Ureter (tissue), 1 donor: Measurements from ENCODE around the gene THAP3. TPM values are rescaled to one million over a fixed set of nuclear protein-coding genes. Genes with fewer than 3 reads are reported as not detected.
"Not testable (repeated sequence)": the region's sequence is repeated elsewhere in the genome, so short reads cannot be mapped to it uniquely, and the experiment has no call there.

Experiments
- DNase-seq: peaks from one replicate; pipeline ENCODE4 v3.0.0-alpha.2; 2020; ENCODE audit warnings: low spot score
- total RNA-seq: library from RNA; stranded (reverse); gene quantifications from one replicate; pipeline ENCODE4 v1.2.4, GENCODE V29; 2023
- donor health status: DM: yes; HTN: yes; CAD: no.

Gene THAP3
- total RNA-seq, 1 donor from 2014 or later: 11.7 TPM

GRCh38 chr1:6635161-6635909 lies 10.7 kb downstream of the THAP3 start:
- no peak for DNase-seq

GRCh38 chr1:6635910-6636760 lies 11.5 kb downstream of the THAP3 start:
- no peak for DNase-seq

- not testable (repeated sequence) for DNase-seq
These were observed 12.1 kb downstream of the THAP3 start for GRCh38 chr1:6636778-6637177.

GRCh38 chr1:6637770-6638169 lies 13.1 kb downstream of the THAP3 start:
- no peak for DNase-seq

GRCh38 chr1:6638226-6638625 lies 13.6 kb downstream of the THAP3 start:
- DNase-seq: peak; percentile 58

- DNase-seq: not testable (repeated sequence)
These were observed 16.2 kb downstream of the THAP3 start for GRCh38 chr1:6640867-6641266.

GRCh38 chr1:6645018-6645417 lies 20.4 kb downstream of the THAP3 start:
- no peak for DNase-seq

- DNase-seq: no peak
These were observed 22.0 kb downstream of the THAP3 start for GRCh38 chr1:6646499-6647148.

- no peak for DNase-seq
These were observed 23.9 kb downstream of the THAP3 start for GRCh38 chr1:6648556-6648955.

- no peak for DNase-seq
These were observed 27.2 kb downstream of the THAP3 start for GRCh38 chr1:6651909-6652308.

- DNase-seq: no peak
These were observed 28.3 kb downstream of the THAP3 start for GRCh38 chr1:6652986-6653385.

GRCh38 chr1:6653436-6654290 lies 29.0 kb downstream of the THAP3 start:
- no peak for DNase-seq

- DNase-seq: no peak
These were observed 32.5 kb downstream of the THAP3 start for GRCh38 chr1:6657138-6657537.

GRCh38 chr1:6658359-6659060 lies 33.8 kb downstream of the THAP3 start:
- no peak for DNase-seq

- DNase-seq: no peak
These were observed 35.9 kb downstream of the THAP3 start for GRCh38 chr1:6660415-6661049.

GRCh38 chr1:6662468-6662867 lies 37.8 kb downstream of the THAP3 start:
- DNase-seq: not testable (repeated sequence)

- DNase-seq: no peak
These were observed 42.0 kb downstream of the THAP3 start for GRCh38 chr1:6666696-6667095.

GRCh38 chr1:6667139-6667538 lies 42.5 kb downstream of the THAP3 start:
- no peak for DNase-seq

GRCh38 chr1:6668503-6668902 lies 43.8 kb downstream of the THAP3 start:
- DNase-seq: no peak

- DNase-seq: no peak
These were observed 47.9 kb downstream of the THAP3 start for GRCh38 chr1:6672558-6672957.
